Activated CD8-positive, alpha-beta T cell treated with anti-CD3 and anti-CD28 coated beads for 36 hours (primary cell): ENCODE data around the gene DOCK3. TPM values are rescaled to one million over a fixed set of nuclear protein-coding genes. Genes with fewer than 3 reads are reported as not detected.
"Not testable (repeated sequence)": the region's sequence is repeated elsewhere in the genome, so short reads cannot be mapped to it uniquely, and the experiment has no call there.

Experiments
- ATAC-seq: fragments of 200-7000 bp; cut with Tn5 transposase; one replicate; pipeline ENCODE4 v1.10.0; 2021; ENCODE audit warnings: mild to moderate bottlenecking, moderate library complexity
- CTCF ChIA-PET: fragments of 350-600 bp; sonication (Branson Sonifier 250); formaldehyde crosslinking; loops from one replicate; lab custom pipeline; 2021; ENCODE audit warnings: antibody characterized with exemption; lab: Charles Lee
- POLR2A ChIA-PET: fragments of 350-600 bp; sonication (Branson Sonifier 250); formaldehyde crosslinking; loops from one replicate; lab custom pipeline; 2021; ENCODE audit warnings: antibody characterized with exemption; lab: Charles Lee
- DNase-seq: peaks from one replicate; pipeline ENCODE4 v3.0.0-alpha.2; 2020
- H3K27ac Mint-ChIP-seq: one replicate; pipeline ENCODE4 v1.8.0; 2021; ENCODE audit warnings: mild to moderate bottlenecking, mixed read lengths
- H3K27me3 Mint-ChIP-seq: one replicate; pipeline ENCODE4 v1.8.0; 2021; ENCODE audit warnings: mixed read lengths
- H3K36me3 Mint-ChIP-seq: one replicate; pipeline ENCODE4 v1.8.0; 2021; ENCODE audit warnings: low read depth, mixed read lengths
- H3K4me1 Mint-ChIP-seq: one replicate; pipeline ENCODE4 v1.8.0; 2021; ENCODE audit warnings: low read depth, mixed read lengths
- H3K4me3 Mint-ChIP-seq: one replicate; pipeline ENCODE4 v1.8.0; 2021; ENCODE audit warnings: mild to moderate bottlenecking, moderate library complexity, mixed read lengths
- H3K9me3 Mint-ChIP-seq: one replicate; pipeline ENCODE4 v1.8.0; 2021; ENCODE audit warnings: mixed read lengths
- intact Hi-C: fragments of 100-400 bp; cut with micrococcal nuclease; formaldehyde crosslinking; loops from one replicate; pipeline ENCODE4 v1.10.0; 2022
- total RNA-seq, 2 experiments: library from RNA; stranded (reverse); gene quantifications; one replicate each; pipeline ENCODE4 v1.2.3, GENCODE V29; 2021
- TF ChIP-seq, protein P1 (sequence below): fragments of 200-600 bp; IDR thresholded peaks from one replicate; pipeline ENCODE4 v1.8.0; 2022; ENCODE audit warnings: antibody characterized with exemption, mild to moderate bottlenecking

DOCK3 gene
- total RNA-seq, 2 experiments from 2014 or later: 3.6 to 4.2 TPM

GRCh38 chr3:51357856-51358255, 683.1 kb downstream of the DOCK3 start:
- Mint-ChIP-seq H3K4me1 (peaks cover 4% of the 10 kb centered on the region), H3K27ac (no peak overlapping the region), H3K36me3 (no peaks in the 10 kb centered on the region), H3K27me3 (no peaks in the 10 kb centered on the region), H3K9me3 (no peaks in the 10 kb centered on the region), H3K4me3 (no peak overlapping the region)
- no peak for ATAC-seq
- DNase-seq: no peak
- intact Hi-C loops: no loop called here
- TF ChIP-seq, protein P1, sequence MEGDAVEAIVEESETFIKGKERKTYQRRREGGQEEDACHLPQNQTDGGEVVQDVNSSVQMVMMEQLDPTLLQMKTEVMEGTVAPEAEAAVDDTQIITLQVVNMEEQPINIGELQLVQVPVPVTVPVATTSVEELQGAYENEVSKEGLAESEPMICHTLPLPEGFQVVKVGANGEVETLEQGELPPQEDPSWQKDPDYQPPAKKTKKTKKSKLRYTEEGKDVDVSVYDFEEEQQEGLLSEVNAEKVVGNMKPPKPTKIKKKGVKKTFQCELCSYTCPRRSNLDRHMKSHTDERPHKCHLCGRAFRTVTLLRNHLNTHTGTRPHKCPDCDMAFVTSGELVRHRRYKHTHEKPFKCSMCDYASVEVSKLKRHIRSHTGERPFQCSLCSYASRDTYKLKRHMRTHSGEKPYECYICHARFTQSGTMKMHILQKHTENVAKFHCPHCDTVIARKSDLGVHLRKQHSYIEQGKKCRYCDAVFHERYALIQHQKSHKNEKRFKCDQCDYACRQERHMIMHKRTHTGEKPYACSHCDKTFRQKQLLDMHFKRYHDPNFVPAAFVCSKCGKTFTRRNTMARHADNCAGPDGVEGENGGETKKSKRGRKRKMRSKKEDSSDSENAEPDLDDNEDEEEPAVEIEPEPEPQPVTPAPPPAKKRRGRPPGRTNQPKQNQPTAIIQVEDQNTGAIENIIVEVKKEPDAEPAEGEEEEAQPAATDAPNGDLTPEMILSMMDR: no peak
- POLR2A ChIA-PET: no interaction called here
- CTCF ChIA-PET: no interaction called here

- CTCF ChIA-PET: interaction anchor here (0.9 to 1.8 kb wide), 3 partner anchors 10 to 387 kb away, joined by 3 to 7 read pairs (median 4); no protein-coding TSS in a partner anchor
- ATAC-seq: no peak
- POLR2A ChIA-PET: no interaction called here
- H3K4me3 Mint-ChIP-seq: no peak overlapping the region
- TF ChIP-seq, protein P1: no peak
- no peaks in the 10 kb centered on the region for H3K36me3 Mint-ChIP-seq
- H3K27ac Mint-ChIP-seq: no peak overlapping the region
- H3K9me3 Mint-ChIP-seq: no peaks in the 10 kb centered on the region
- intact Hi-C loops: no loop called here
- H3K4me1 Mint-ChIP-seq: no peaks in the 10 kb centered on the region
- H3K27me3 Mint-ChIP-seq: no peaks in the 10 kb centered on the region
- no peak for DNase-seq
Measured at GRCh38 chr3:51358981-51359380, 684.3 kb downstream of the DOCK3 start.

GRCh38 chr3:51360806-51361205, 686.1 kb downstream of the DOCK3 start:
- intact Hi-C loops: no loop called here
- Mint-ChIP-seq H3K9me3 (no peaks in the 10 kb centered on the region), H3K27ac (no peak overlapping the region), H3K4me3 (no peak overlapping the region), H3K4me1 (no peaks in the 10 kb centered on the region), H3K36me3 (no peaks in the 10 kb centered on the region), H3K27me3 (no peaks in the 10 kb centered on the region)
- DNase-seq (no peak), ATAC-seq (no peak)
- POLR2A ChIA-PET: interaction anchor here (0.8 kb wide), 1 partner anchor 330 kb away, joined by 3 read pairs; no protein-coding TSS in a partner anchor
- CTCF ChIA-PET: no interaction called here
- TF ChIP-seq, protein P1: no peak

- POLR2A ChIA-PET: no interaction called here
- Mint-ChIP-seq H3K4me1 (no peaks in the 10 kb centered on the region), H3K36me3 (peaks cover 1% of the 10 kb centered on the region), H3K27me3 (no peaks in the 10 kb centered on the region), H3K9me3 (no peaks in the 10 kb centered on the region), H3K27ac (no peak overlapping the region), H3K4me3 (no peak overlapping the region)
- CTCF ChIA-PET: no interaction called here
- intact Hi-C loops: no loop called here
- TF ChIP-seq, protein P1: no peak
- DNase-seq (no peak), ATAC-seq (no peak)
Measured at GRCh38 chr3:51361746-51362145, 687.0 kb downstream of the DOCK3 start.

DNA sequence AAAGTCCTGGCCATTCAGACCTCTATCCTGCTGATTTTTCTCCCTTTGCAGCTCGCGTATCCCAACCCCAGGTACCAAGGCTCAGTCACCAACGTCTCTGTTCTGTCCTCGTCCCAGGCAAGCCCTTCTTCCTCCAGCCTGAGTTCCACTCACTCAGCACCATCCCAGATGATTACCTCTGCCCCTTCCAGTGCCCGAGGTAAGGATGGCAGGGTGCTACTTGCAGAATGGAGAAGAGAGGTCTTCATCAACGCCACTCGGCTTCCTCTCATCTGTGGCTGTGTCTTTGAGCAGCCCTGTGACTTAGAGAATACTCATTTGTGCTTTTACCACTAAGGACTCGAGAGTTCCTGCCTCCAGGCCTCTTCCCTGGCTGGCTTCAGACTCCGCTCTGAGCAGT, 687.7 kb downstream of the DOCK3 start:
- Mint-ChIP-seq H3K27me3 (no peaks in the 10 kb centered on the region), H3K4me1 (no peaks in the 10 kb centered on the region), H3K36me3 (peaks cover 3% of the 10 kb centered on the region), H3K4me3 (no peak overlapping the region), H3K9me3 (no peaks in the 10 kb centered on the region), H3K27ac (no peak overlapping the region)
- ChIA-PET POLR2A (no interaction called here), CTCF (no interaction called here)
- intact Hi-C loops: no loop called here
- DNase-seq (no peak), ATAC-seq (no peak)
- TF ChIP-seq, protein P1: no peak

DNA sequence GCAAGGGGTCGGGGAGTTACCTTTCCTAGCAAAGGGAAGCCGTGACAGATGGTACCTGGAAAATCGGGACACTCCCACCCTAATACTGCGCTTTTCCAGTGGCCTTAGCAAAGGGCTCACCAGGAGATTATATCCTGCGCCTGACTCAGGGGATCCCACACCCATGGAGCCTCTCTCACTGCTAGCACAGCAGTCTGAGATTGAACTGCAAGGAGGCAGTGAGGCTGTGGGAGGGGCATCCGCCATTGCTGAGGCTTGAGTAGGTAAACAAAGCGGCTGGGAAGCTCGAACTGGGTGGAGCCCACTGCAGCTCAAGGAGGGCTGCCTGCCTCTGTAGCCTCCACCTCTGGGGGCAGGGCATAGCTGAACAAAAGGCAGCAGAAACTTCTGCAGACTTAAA, 693.5 kb downstream of the DOCK3 start:
- POLR2A ChIA-PET, H3K27me3 Mint-ChIP-seq, intact Hi-C loops, H3K4me3 Mint-ChIP-seq, H3K27ac Mint-ChIP-seq, H3K9me3 Mint-ChIP-seq, DNase-seq, H3K36me3 Mint-ChIP-seq, H3K4me1 Mint-ChIP-seq, ATAC-seq: not testable (repeated sequence)
- CTCF ChIA-PET: interaction anchor here (3.0 kb wide), 1 partner anchor 12 kb away, joined by 10 read pairs; no protein-coding TSS in a partner anchor
